NK-92 (cell line): Measurements from ENCODE around the gene CMAS.
"Not testable (repeated sequence)": the region's sequence is repeated elsewhere in the genome, so short reads cannot be mapped to it uniquely, and the experiment has no call there.

ENCODE experiments used
- DNase-seq: peaks from one replicate; lab custom pipeline; 2025; ENCODE audit not compliant: unreplicated experiment; lab: John Stamatoyannopoulos, UW

CMAS gene

GRCh38 chr12:22046968-22047390 lies 961 bp downstream of the CMAS start:
- DNase-seq, result no peak

GRCh38 chr12:22047494-22047893 lies 1.5 kb downstream of the CMAS start:
- DNase-seq, result no peak

- no peak for DNase-seq
Observed at GRCh38 chr12:22048351-22049041, 2.5 kb downstream of the CMAS start.

GRCh38 chr12:22050078-22050477 lies 4.1 kb downstream of the CMAS start:
- no peak for DNase-seq

- DNase-seq, result no peak
Observed at GRCh38 chr12:22051114-22051698, 5.2 kb downstream of the CMAS start.

- DNase-seq, result not testable (repeated sequence)
Observed at GRCh38 chr12:22052994-22053393, 7.0 kb downstream of the CMAS start.

GRCh38 chr12:22054155-22054554 lies 8.1 kb downstream of the CMAS start:
- DNase-seq, result no peak

- DNase-seq, result no peak
Observed at GRCh38 chr12:22056607-22057006, 10.6 kb downstream of the CMAS start.

DNA sequence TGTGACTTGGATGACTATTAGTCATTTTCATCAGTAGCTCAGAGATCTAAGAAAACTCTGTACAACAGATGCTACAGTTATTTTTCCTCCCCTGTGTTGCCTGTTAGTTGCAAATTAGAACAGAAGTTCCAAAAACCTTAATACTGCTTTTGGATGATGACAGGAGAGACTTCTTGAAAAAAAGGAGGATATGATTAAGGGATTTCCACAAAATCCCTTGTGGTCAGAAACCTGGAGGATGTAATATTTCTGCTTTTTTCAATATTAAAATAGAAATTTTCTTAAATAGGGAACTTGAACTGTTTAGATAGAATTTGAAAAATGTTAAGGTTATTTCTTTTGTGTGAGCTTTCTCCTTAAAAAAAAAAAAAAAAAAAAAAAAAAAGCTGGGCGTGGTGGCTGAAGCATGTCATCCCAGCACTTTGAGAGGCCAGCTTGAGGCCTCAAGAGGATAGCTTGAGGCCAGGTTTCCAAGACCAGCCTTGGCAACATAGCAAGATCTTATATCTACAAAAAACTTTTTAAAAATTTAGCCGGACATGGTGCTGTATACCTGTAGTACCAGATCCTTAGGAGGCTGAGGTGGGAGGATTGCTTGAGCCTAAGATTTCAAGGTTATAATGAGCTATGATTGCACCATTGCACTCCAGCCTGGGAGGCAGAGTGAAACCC lies 14.1 kb downstream of the CMAS start:
- DNase-seq, result no peak

DNA sequence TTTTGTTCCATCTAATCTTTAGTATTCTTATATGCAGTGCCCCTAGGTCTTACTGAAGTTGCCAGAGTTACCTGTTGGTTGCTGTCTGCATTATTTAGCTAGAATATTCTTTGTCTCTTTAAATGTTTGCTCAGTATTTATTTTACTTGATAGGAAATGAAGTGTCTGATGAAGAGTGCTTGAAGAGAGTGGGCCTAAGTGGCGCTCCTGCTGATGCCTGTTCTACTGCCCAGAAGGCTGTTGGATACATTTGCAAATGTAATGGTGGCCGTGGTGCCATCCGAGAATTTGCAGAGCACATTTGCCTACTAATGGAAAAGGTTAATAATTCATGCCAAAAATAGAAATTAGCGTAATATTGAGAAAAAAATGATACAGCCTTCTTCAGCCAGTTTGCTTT lies 18.9 kb downstream of the CMAS start:
- no peak for DNase-seq

DNA sequence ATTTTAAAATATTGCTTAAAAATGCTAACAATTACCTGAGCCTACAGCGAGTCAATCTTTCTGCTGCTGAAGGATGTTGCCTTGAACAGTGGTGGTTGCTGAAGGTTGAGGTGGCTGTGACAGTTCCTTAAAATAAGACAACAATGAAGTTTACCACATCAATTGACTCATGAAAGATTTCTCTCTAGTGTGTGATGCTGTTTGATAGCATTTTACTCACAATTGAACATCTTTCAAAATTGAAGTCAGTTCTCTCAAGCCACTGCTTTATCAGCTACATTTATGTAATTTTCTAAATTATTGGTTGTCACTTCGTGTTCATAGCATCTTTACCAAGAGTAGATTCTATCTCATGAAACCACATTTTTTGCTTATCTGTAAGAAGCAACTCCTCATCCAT lies 20.3 kb downstream of the CMAS start:
- no peak for DNase-seq

- DNase-seq, result no peak
Observed at GRCh38 chr12:22069851-22070250, 23.8 kb downstream of the CMAS start.

DNA sequence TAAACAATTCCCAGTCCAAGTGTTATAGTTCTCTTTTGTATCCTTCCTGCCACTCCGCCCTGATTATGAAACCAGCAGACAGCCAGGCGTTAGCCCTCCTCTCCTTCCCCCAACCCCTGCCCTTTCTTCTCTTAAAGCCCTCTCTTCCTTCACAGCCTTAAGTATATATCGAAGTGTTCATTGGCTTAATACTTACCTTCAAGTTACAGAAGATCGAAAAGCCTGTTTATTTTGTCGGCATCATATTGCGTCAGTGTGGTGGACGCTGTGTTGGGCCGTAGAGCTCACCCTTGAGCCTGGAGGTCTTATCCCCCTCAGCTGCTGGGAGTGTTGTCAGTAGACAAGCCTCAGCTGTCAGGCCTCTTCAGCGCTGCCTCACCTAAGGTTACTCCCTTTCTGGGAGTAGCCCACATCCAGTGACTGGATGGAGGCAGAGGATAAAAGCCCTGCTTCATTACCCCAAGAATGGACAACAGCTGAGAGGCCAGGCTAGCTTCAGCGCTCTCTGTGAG lies 36.2 kb downstream of the CMAS start:
- no peak for DNase-seq

- DNase-seq, result no peak
Observed at GRCh38 chr12:22083167-22083566, 37.1 kb downstream of the CMAS start.

GRCh38 chr12:22084852-22085251 lies 38.8 kb downstream of the CMAS start:
- no peak for DNase-seq

GRCh38 chr12:22088886-22089285 lies 42.9 kb downstream of the CMAS start:
- no peak for DNase-seq

- DNase-seq, result no peak
Observed at GRCh38 chr12:22089486-22089885, 43.5 kb downstream of the CMAS start.

DNA sequence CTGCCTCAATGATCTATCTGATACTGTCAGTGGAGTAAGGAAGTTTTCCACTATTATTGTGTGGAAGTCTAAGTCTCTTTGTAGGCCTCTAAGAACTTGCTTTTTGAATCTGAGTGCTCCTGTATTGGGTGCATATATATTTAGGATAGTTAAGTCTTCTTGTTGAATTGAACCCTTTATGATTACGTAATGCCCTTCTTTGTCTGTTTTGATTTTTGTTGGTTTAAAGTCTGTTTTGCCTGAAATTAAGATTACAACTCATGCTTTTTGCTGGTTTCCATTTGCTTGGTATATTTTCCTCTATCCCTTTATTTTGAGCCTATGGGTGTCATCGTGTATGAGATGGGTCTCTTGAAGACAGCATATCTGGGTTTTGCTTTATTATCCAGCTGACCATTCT lies 53.0 kb downstream of the CMAS start:
- DNase-seq, result not testable (repeated sequence)

DNA sequence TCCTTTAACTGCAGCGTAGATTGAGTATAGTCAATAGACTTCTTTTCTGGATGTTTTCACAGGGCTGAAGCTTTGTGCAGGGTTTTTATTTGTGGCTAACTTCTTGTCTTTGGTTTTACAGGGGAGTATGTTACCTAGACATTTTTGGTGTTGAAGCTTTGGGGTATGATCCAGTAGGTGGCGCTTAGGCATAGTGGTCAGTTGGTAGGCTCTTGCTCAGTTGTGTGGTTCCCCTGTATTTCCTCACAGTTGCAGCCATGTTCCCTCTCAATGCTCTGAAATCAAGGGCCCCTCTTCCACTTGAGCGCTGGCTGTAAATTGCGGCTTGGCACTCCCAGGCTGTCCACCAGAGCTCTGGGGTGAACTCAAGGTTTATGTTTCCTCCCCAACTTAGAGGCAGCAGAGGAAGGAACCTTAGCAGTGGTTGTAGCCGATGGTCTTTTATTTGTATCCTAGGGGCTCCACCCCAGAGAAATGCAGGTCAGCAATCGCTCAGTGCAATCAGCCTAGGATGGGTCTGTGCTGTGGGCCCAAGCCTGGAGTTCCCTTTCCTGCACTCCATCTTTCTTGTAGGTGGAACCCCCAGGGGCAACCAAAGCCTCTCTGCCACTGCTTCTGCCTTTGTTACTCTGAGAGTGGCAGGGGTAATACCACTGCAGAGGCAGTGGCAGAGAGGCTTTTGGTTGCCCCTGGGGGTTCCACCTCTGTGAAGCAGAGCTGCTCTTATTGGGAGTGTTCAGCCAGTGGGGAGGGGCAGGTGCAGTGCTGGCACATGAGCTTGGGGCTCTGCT lies 55.1 kb downstream of the CMAS start:
- no peak for DNase-seq

DNA sequence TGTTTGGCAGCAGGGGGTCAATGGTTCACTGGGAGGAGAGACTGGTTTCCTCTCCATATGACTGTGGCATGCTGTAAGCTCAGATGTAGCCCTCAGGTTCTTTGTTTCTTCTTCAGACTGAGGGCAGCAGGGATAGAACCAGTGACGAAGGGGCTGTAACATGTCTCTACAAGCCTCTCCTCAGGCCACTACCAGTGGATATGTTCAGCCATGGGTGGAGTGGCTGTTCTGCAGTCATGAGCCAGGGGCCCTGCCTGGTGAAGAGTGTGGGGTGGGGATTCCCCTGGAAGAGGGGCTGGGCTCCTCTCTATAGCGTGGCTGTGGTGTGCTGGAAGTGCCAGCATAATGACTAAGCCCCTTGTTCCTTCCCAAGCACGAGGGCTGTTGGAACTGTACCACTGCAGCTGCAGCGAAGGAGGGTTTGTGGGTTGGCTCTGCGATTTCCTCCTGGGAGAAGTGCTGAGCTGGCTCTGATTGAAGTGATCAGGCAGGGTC lies 55.8 kb downstream of the CMAS start:
- no peak for DNase-seq

- DNase-seq, result no peak
Observed at GRCh38 chr12:22103418-22103817, 57.4 kb downstream of the CMAS start.
